IMR-90 (cell line): ENCODE measurements around the gene FBXO9.

ENCODE experiments used
- CEBPB ChIP-seq: IDR thresholded peaks from 2 replicates; pipeline ENCODE4 v1.6.1; 2012; ENCODE audit warnings: low read depth, low read length, improper control_type of control experiment
- CHD1 ChIP-seq: IDR thresholded peaks from 2 replicates; pipeline ENCODE4 v1.6.1; 2012; ENCODE audit warnings: low read depth, low read length, improper control_type of control experiment
- CTCF ChIP-seq: conservative IDR thresholded peaks from 2 replicates; pipeline ENCODE4 v1.5.1; 2012; ENCODE audit warnings: mild to moderate bottlenecking, low read depth, low read length, improper control_type of control experiment
- MAFK ChIP-seq: IDR thresholded peaks from 2 replicates; pipeline ENCODE4 v1.6.1; 2012; ENCODE audit warnings: low read depth, low read length, improper control_type of control experiment
- MAZ ChIP-seq: IDR thresholded peaks from 2 replicates; pipeline ENCODE4 v1.6.1; 2012; ENCODE audit warnings: low read depth, mild to moderate bottlenecking, low read length, improper control_type of control experiment, moderate library complexity, borderline replicate concordance
- MXI1 ChIP-seq: IDR thresholded peaks from 2 replicates; pipeline ENCODE4 v1.6.1; 2012; ENCODE audit warnings: low read depth, mild to moderate bottlenecking, low read length, moderate library complexity, borderline replicate concordance
- POLR2A ChIP-seq: IDR thresholded peaks from 2 replicates; pipeline ENCODE4 v1.6.1; 2012; ENCODE audit warnings: mild to moderate bottlenecking, low read depth, low read length
- RFX5 ChIP-seq: IDR thresholded peaks from 2 replicates; pipeline ENCODE4 v1.8.0; 2012; ENCODE audit warnings: low read depth, mild to moderate bottlenecking, low read length, moderate library complexity
- SMC3 ChIP-seq: fragments of 150-350 bp; IDR thresholded peaks from 2 replicates; pipeline ENCODE4 v1.6.1; 2016; ENCODE audit warnings: low read depth, mild to moderate bottlenecking, antibody characterized with exemption, low read length, moderate library complexity
- TF ChIP-seq, protein P1 (sequence below): fragments of 150-350 bp; IDR thresholded peaks from 2 replicates; pipeline ENCODE4 v1.6.1; 2016; ENCODE audit warnings: low read depth, mild to moderate bottlenecking, low read length, moderate library complexity, borderline replicate concordance

DNA sequence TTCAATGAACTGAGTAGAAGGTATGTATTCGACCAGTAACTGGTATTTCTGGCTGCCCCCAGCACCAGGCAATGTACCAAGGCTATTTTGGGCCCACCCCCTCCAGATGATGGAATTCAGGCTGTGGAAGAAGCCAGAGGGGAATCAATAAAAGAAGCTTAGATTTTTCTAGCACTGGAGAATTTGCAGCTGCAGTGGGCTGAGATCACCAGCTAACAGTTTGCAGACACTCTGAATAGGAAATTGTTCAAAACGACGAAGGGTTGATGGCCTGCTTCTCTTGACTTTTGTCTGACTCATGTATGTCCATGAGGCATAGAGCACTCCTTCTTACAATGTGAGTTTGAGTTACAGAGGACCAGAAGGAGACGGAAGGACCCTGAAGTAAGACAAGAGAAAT, 32.4 kb upstream of the FBXO9 start:
- TF ChIP-seq CTCF = no peak
- no peak for TF ChIP-seq MAFK
- TF ChIP-seq MAZ = no peak
- TF ChIP-seq SMC3 = no peak
- no peak for TF ChIP-seq POLR2A
- TF ChIP-seq CEBPB = no peak
- TF ChIP-seq RFX5 = no peak
- TF ChIP-seq, protein P1, sequence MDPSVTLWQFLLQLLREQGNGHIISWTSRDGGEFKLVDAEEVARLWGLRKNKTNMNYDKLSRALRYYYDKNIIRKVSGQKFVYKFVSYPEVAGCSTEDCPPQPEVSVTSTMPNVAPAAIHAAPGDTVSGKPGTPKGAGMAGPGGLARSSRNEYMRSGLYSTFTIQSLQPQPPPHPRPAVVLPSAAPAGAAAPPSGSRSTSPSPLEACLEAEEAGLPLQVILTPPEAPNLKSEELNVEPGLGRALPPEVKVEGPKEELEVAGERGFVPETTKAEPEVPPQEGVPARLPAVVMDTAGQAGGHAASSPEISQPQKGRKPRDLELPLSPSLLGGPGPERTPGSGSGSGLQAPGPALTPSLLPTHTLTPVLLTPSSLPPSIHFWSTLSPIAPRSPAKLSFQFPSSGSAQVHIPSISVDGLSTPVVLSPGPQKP = no peak
- no peak for TF ChIP-seq CHD1
- no peak for TF ChIP-seq MXI1
